Duodenal mucosa (tissue), 2 donors: ENCODE measurements around the gene FBN1.

Experiments used
- H3K27ac ChIP-seq: one replicate; pipeline ENCODE4 v1.7.0; 2013; ENCODE audit warnings: low read depth, low read length
- H3K27me3 ChIP-seq, 2 donors: one replicate each; pipeline ENCODE4 v1.7.0; 2013; ENCODE audit warnings: low read length in 2 of 2, control low read depth in 1 of 2; ENCODE audit not compliant: insufficient read depth in 2 of 2, control insufficient read depth in 1 of 2
- H3K36me3 ChIP-seq, 2 donors: one replicate each; pipeline ENCODE4 v1.7.0; 2013; ENCODE audit warnings: low read length in 2 of 2, control low read depth in 1 of 2; ENCODE audit not compliant: insufficient read depth in 2 of 2, control insufficient read depth in 1 of 2
- H3K4me1 ChIP-seq, 2 donors: one replicate each; pipeline ENCODE4 v1.7.0; 2013; ENCODE audit warnings: low read length in 2 of 2, control low read depth in 1 of 2; ENCODE audit not compliant: insufficient read depth in 2 of 2, control insufficient read depth in 1 of 2
- H3K4me3 ChIP-seq, 2 donors: one replicate each; pipeline ENCODE4 v1.7.0; 2013; ENCODE audit warnings: low read length in 2 of 2, low read depth in 1 of 2
- H3K9ac ChIP-seq, 2 donors: one replicate each; pipeline ENCODE4 v1.7.0; 2013; ENCODE audit warnings: low read length in 2 of 2, low read depth in 1 of 2
- H3K9me3 ChIP-seq, 2 donors: one replicate each; pipeline ENCODE4 v1.7.0; 2013; ENCODE audit warnings: low read length in 2 of 2, control low read depth in 1 of 2; ENCODE audit not compliant: control insufficient read depth in 1 of 2

The FBN1 gene

DNA sequence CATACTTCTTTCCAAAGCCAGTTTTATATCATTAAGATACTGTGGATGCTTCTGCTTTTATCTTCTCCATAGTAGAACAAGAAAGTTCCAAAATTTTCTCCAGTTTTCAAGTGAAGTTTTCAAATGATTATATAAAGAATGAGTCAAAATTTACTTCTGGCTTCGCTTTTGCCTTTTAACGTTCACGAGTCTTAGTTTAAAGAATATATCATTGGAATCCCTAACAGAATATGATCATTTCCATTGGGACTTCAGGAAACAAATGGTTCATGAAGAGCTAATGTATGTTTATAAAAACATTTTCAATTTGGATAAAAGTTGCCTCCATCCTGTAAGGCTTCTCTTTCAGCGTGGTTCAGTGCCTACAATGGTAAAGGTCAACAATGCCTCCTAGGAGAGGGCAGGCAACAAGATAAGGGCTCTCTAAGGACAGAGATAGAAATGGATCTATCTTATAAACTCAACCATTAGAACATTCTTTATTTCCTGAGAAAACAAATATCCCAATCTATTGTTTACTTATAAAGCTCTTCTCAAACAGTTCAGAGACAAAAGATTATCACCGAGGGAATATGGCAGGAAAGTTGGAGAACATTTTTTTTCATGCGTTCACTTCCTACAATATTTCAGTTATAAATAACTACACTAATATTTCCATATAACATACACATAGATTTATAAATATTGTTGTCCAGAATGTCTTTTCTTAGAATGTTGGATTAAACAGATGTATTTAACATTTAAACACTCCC is 60.5 kb downstream of the FBN1 start:
- H3K27me3 ChIP-seq = no peaks in the 10 kb centered on the region
- H3K9me3 ChIP-seq = no peaks in the 10 kb centered on the region
- no peak overlapping the region for H3K27ac ChIP-seq
- H3K4me3 ChIP-seq = no peak overlapping the region
- no peaks in the 10 kb centered on the region for H3K4me1 ChIP-seq
- H3K9ac ChIP-seq = no peak overlapping the region
- H3K36me3 ChIP-seq = no peaks in the 10 kb centered on the region

- Histone ChIP-seq H3K9ac (no peak overlapping the region), H3K27ac (no peak overlapping the region), H3K4me1 (no peaks in the 10 kb centered on the region), H3K4me3 (no peak overlapping the region), H3K9me3 (no peaks in the 10 kb centered on the region), H3K36me3 (no peaks in the 10 kb centered on the region), H3K27me3 (no peaks in the 10 kb centered on the region)
Observed at GRCh38 chr15:48584090-48584811, 61.3 kb downstream of the FBN1 start.

DNA sequence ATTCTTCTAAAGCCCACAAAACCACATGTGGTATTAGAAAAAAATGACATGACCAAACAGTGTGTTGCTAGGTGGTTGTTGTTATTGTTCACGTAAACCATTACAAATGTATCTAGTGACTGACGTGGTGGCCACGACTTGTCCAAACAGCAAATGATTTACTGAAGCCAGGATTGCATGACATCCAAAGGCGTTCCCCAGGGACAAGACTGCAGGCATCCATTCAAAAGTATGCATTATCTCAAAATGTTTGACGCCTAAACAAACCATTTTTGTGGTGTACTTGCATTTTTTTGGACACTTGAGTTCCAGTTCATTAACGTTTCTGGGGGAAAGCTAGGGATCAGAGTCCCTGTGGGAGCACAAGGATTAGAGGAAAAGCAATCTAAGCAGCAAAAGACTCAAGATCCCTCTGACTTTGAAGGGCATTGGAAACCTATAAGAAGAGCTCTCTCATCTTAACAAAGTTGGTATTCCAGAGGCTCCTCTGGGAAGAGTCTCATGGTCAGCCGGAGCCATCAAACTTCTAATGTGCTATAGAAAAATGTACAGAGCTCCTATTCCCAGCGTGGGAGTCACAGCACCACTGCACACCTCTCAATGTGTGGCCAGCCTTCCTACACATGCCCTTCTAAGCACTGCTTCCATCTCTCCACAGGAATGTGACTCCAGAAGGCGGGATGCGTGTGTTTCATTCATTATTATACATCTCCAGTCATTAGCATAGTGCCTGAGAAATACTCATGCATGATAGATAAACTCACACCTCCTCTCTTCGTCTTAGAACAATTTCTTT is 62.9 kb downstream of the FBN1 start:
- no peaks in the 10 kb centered on the region for H3K36me3 ChIP-seq
- no peak overlapping the region for H3K9ac ChIP-seq
- H3K4me1 ChIP-seq = no peaks in the 10 kb centered on the region
- H3K27ac ChIP-seq = no peak overlapping the region
- H3K27me3 ChIP-seq = no peaks in the 10 kb centered on the region
- H3K9me3 ChIP-seq = no peaks in the 10 kb centered on the region
- no peak overlapping the region for H3K4me3 ChIP-seq

GRCh38 chr15:48581219-48581618 is 64.3 kb downstream of the FBN1 start:
- Histone ChIP-seq H3K9me3 (no peaks in the 10 kb centered on the region), H3K4me3 (no peak overlapping the region), H3K4me1 (no peaks in the 10 kb centered on the region), H3K9ac (no peak overlapping the region), H3K36me3 (no peaks in the 10 kb centered on the region), H3K27ac (no peak overlapping the region), H3K27me3 (no peaks in the 10 kb centered on the region)

DNA sequence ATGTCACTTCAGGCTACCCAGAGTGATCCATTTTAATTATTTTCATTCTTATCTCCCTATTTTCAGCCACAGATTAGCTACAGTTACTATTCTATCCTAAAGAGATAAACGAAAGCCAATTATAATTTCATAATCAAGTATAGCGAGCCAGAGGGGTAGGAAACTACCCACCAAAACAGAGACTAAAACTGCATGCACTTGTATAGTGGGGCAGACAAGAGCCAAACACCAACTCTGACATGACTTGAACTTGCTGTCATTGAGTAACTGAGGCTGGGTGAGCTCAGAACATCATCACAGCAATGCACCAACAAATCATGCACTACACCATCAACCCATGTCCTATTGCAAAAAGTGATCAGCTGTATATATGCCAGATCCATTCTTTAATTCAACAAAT is 64.8 kb downstream of the FBN1 start:
- H3K36me3 ChIP-seq = no peaks in the 10 kb centered on the region
- H3K4me3 ChIP-seq = no peak overlapping the region
- no peaks in the 10 kb centered on the region for H3K4me1 ChIP-seq
- H3K27ac ChIP-seq = no peak overlapping the region
- H3K27me3 ChIP-seq = no peaks in the 10 kb centered on the region
- no peak overlapping the region for H3K9ac ChIP-seq
- H3K9me3 ChIP-seq = no peaks in the 10 kb centered on the region

- no peaks in the 10 kb centered on the region for H3K4me1 ChIP-seq
Observed at GRCh38 chr15:48579945-48580671, 65.4 kb downstream of the FBN1 start.

DNA sequence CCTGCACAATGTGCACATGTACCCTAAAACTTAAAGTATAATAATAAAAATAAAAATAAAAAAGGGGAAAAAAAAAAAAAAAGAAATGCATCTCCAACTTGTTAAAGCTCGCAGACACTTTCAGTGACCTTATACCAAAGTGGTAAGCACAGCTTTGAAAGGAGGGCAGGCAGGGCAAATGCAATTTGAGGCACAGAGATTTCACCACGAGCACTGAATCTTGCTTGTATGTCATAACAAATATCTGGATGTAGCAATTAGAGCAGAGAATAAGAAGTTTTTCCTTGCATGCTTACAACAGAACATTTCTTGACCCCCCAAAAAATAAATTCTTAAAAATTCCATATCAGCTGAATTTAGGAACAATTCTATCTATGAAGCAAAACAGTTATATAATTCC is 66.5 kb downstream of the FBN1 start:
- no peak overlapping the region for H3K4me3 ChIP-seq

More at GRCh38 chr15:48579945-48580671, 65.4 kb downstream of the FBN1 start:
- Histone ChIP-seq H3K27ac (no peak overlapping the region), H3K9me3 (no peaks in the 10 kb centered on the region), H3K36me3 (no peaks in the 10 kb centered on the region), H3K9ac (no peak overlapping the region), H3K27me3 (no peaks in the 10 kb centered on the region), H3K4me3 (no peak overlapping the region)

GRCh38 chr15:48577469-48577868 is 68.0 kb downstream of the FBN1 start:
- H3K27ac ChIP-seq = no peak overlapping the region
- no peak overlapping the region for H3K9ac ChIP-seq
- no peak overlapping the region for H3K4me3 ChIP-seq
- no peaks in the 10 kb centered on the region for H3K9me3 ChIP-seq
- H3K36me3 ChIP-seq = no peaks in the 10 kb centered on the region
- H3K27me3 ChIP-seq = no peaks in the 10 kb centered on the region
- H3K4me1 ChIP-seq = no peaks in the 10 kb centered on the region

More for the DNA sequence above, 66.5 kb downstream of the FBN1 start:
- no peak overlapping the region for H3K9ac ChIP-seq
- no peaks in the 10 kb centered on the region for H3K9me3 ChIP-seq
- H3K27ac ChIP-seq = no peak overlapping the region
- no peaks in the 10 kb centered on the region for H3K27me3 ChIP-seq
- H3K36me3 ChIP-seq = no peaks in the 10 kb centered on the region
- no peaks in the 10 kb centered on the region for H3K4me1 ChIP-seq

DNA sequence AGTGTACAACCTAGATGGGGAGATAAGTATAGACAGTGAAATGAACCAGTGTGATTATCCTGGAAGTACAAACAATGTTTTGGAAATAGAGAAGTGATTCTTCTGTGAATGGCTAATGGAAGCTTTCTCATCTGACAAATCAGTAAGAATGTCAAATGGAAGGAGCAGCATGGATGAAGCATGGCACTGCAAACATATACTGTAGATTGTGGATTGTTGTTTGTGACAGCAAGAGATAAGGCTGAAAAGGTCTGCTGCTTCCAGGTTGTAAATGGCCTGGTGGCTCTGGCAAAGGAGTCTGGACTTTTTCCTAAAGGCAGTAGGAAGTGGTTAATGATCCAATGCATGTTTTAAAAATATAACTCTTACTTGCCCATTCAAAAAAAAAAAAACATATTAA is 71.3 kb downstream of the FBN1 start:
- Histone ChIP-seq H3K27ac (no peak overlapping the region), H3K9ac (no peak overlapping the region), H3K4me3 (no peak overlapping the region), H3K4me1 (no peaks in the 10 kb centered on the region), H3K36me3 (no peaks in the 10 kb centered on the region), H3K27me3 (no peaks in the 10 kb centered on the region), H3K9me3 (no peaks in the 10 kb centered on the region)
